ENCODE data around the gene UBE2E2. TPM values are rescaled to one million over a fixed set of nuclear protein-coding genes. Genes with fewer than 3 reads are reported as not detected.

UBE2E2 gene
- polyA plus RNA-seq, 1 donor (not counting 4 experiments of a cell fraction or from before 2014, with no cell fraction given), result 63.2 TPM

DNA sequence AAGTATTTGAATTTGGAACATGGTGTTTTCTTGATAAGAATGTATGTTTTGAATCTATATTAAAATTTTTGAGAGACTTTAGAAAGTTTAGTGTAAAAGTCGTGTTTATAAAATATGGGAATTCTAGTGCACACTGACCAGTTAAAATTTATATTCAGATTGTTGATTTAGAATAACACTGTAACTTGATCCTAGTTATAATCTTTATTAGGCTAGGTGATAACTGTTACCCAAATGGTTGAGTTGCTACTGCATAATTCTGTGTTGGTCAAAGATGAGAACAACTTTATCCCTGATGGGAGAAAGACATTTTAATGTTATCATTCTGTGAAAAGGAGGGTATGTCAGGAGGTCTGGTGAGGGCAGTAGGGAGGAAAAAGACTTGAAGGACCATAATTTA lies 249.3 kb downstream of the UBE2E2 start:
- Histone ChIP-seq H3K4me2 (ENCODE audit: control insufficient read depth, extremely low read depth, insufficient read depth, low read depth, low read length) (no peak overlapping the region), H3K27me3 (ENCODE audit: control insufficient read depth, extremely low read depth, insufficient read depth, low read length) (no peaks in the 10 kb centered on the region), H4K20me1 (ENCODE audit: control insufficient read depth, extremely low read depth, insufficient read depth, low read length) (no peaks in the 10 kb centered on the region), H3K9me1 (ENCODE audit: control insufficient read depth, extremely low read depth, insufficient read depth, low read length) (no peaks in the 10 kb centered on the region), H3K79me2 (ENCODE audit: control insufficient read depth, insufficient read depth, low read length) (no peaks in the 10 kb centered on the region), H3K9ac (ENCODE audit: control insufficient read depth, extremely low read depth, insufficient read depth, low read length) (no peak overlapping the region), H3K9me3 (ENCODE audit: control insufficient read depth, low read depth, low read length) (no peaks in the 10 kb centered on the region), H2AFZ (ENCODE audit: control insufficient read depth, low read length) (no peak overlapping the region), H3K36me3 (ENCODE audit: control insufficient read depth in 2 of 2, extremely low read depth in 1 of 2, insufficient read depth in 2 of 2, low read length in 2 of 2) (no peaks in the 10 kb centered on the region), H3K4me3 (ENCODE audit: control insufficient read depth in 2 of 3, extremely low read depth in 1 of 3, insufficient read depth in 2 of 3, low read depth in 1 of 3, low read length in 3 of 3) (no peak overlapping the region), H3K4me1 (ENCODE audit: control insufficient read depth, extremely low read depth, insufficient read depth, low read length) (peaks cover 8% of the 10 kb centered on the region), H3K27ac (ENCODE audit: control insufficient read depth, insufficient read depth, low read length) (no peak overlapping the region)
- no peak for FAIRE-seq
- TF ChIP-seq EZH2 (IDR thresholded peaks at IDR 0.05; ENCODE audit: low read length), result no peak
- no peak for TF ChIP-seq CTCF (optimal IDR thresholded peaks at IDR 0.05 in 1 of 3, IDR thresholded peaks at IDR 0.05 in 1 of 3, conservative IDR thresholded peaks at IDR 0.05 in 1 of 3; ENCODE audit: extremely low read depth in 1 of 3, insufficient read depth in 2 of 3, low read length in 3 of 3)
- dilution Hi-C loops (cut with MboI; ENCODE audit: extremely low pct_ligation_motif_present, low sequenced_read_pairs), result no loop called here
- DNase-seq (ENCODE audit: low read depth, low spot score), result no peak

- no peaks in the 10 kb centered on the region for H3K9me3 ChIP-seq (ENCODE audit: control insufficient read depth, low read depth, low read length)
- no peak overlapping the region for H3K4me3 ChIP-seq (ENCODE audit: control insufficient read depth in 2 of 3, extremely low read depth in 1 of 3, insufficient read depth in 2 of 3, low read depth in 1 of 3, low read length in 3 of 3)
- no peak overlapping the region for H3K9ac ChIP-seq (ENCODE audit: control insufficient read depth, extremely low read depth, insufficient read depth, low read length)
- FAIRE-seq, result no peak
- no peaks in the 10 kb centered on the region for H3K27me3 ChIP-seq (ENCODE audit: control insufficient read depth, extremely low read depth, insufficient read depth, low read length)
- DNase-seq (ENCODE audit: low read depth, low spot score), result no peak
- H4K20me1 ChIP-seq (ENCODE audit: control insufficient read depth, extremely low read depth, insufficient read depth, low read length), result no peaks in the 10 kb centered on the region
- dilution Hi-C loops (cut with MboI; ENCODE audit: extremely low pct_ligation_motif_present, low sequenced_read_pairs), result no loop called here
- H3K79me2 ChIP-seq (ENCODE audit: control insufficient read depth, insufficient read depth, low read length), result no peaks in the 10 kb centered on the region
- H3K4me2 ChIP-seq (ENCODE audit: control insufficient read depth, extremely low read depth, insufficient read depth, low read depth, low read length), result no peak overlapping the region
- peaks cover 8% of the 10 kb centered on the region for H3K4me1 ChIP-seq (ENCODE audit: control insufficient read depth, extremely low read depth, insufficient read depth, low read length)
- H3K27ac ChIP-seq (ENCODE audit: control insufficient read depth, insufficient read depth, low read length), result no peak overlapping the region
- no peak overlapping the region for H2AFZ ChIP-seq (ENCODE audit: control insufficient read depth, low read length)
- TF ChIP-seq EZH2 (IDR thresholded peaks at IDR 0.05; ENCODE audit: low read length), result no peak
- no peak for TF ChIP-seq CTCF (optimal IDR thresholded peaks at IDR 0.05 in 1 of 3, IDR thresholded peaks at IDR 0.05 in 1 of 3, conservative IDR thresholded peaks at IDR 0.05 in 1 of 3; ENCODE audit: extremely low read depth in 1 of 3, insufficient read depth in 2 of 3, low read length in 3 of 3)
- H3K36me3 ChIP-seq (ENCODE audit: control insufficient read depth in 2 of 2, extremely low read depth in 1 of 2, insufficient read depth in 2 of 2, low read length in 2 of 2), result no peaks in the 10 kb centered on the region
- no peaks in the 10 kb centered on the region for H3K9me1 ChIP-seq (ENCODE audit: control insufficient read depth, extremely low read depth, insufficient read depth, low read length)
These were observed 252.0 kb downstream of the UBE2E2 start for GRCh38 chr3:23455084-23455483.

All from keratinocyte (primary cell).